ENCODE data around the gene NR2F1-AS1. TPM values are rescaled to one million over a fixed set of nuclear protein-coding genes. Genes with fewer than 3 reads are reported as not detected.

Gene NR2F1-AS1
- total and polyA plus RNA-seq, 3 donors from 2014 or later, result 15.6 to 24.8 (median 20.6) TPM

DNA sequence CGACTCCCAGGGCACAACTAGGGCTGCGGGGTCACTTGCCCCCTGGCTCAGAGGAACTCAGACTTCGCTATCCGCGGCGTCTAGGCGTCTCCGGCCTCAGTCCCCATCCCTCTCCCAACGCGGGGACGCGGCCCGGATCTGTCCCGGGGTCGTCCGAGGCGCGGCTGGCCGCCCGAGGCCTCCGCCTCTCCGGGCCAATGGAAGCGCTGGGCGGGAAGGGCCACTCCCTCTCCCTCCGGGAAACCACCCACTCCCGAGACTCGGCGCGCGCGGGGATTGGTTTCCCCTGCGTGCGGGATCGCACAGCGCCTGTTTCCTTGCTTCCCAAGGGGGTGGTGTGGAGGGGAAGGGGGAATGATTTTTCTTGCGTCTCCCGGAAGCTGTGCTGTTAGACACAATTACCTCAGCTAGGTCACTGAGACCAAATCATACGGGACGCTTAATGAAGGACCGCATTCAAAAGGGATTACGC, 40.3 kb upstream of the NR2F1-AS1 start:
- WGBS, 2 donors, result 2 to 18% methylated on average over 6 to 18 of the region's 41 CpGs
- intact Hi-C loops (cut with DNase I; ENCODE audit: low total_unique reads), result no loop called here
- no peak for TF ChIP-seq POLR2A (IDR thresholded peaks at IDR 0.05)
- TF ChIP-seq, protein P1, sequence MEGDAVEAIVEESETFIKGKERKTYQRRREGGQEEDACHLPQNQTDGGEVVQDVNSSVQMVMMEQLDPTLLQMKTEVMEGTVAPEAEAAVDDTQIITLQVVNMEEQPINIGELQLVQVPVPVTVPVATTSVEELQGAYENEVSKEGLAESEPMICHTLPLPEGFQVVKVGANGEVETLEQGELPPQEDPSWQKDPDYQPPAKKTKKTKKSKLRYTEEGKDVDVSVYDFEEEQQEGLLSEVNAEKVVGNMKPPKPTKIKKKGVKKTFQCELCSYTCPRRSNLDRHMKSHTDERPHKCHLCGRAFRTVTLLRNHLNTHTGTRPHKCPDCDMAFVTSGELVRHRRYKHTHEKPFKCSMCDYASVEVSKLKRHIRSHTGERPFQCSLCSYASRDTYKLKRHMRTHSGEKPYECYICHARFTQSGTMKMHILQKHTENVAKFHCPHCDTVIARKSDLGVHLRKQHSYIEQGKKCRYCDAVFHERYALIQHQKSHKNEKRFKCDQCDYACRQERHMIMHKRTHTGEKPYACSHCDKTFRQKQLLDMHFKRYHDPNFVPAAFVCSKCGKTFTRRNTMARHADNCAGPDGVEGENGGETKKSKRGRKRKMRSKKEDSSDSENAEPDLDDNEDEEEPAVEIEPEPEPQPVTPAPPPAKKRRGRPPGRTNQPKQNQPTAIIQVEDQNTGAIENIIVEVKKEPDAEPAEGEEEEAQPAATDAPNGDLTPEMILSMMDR (IDR thresholded peaks at IDR 0.05), result no peak
- no peaks in the 10 kb centered on the region for H3K4me1 ChIP-seq
- peak overlapping the region; percentile 29 to 80 for H3K27ac ChIP-seq
- H3K4me3 ChIP-seq, result peak overlapping the region; percentile 68 to 76
- no peaks in the 10 kb centered on the region for H3K36me3 ChIP-seq (ENCODE audit: low read depth, missing control alignments)
- DNase-seq, result peak; percentile 80
- no peaks in the 10 kb centered on the region for H3K27me3 ChIP-seq
- H3K9me3 ChIP-seq, result no peaks in the 10 kb centered on the region

DNA sequence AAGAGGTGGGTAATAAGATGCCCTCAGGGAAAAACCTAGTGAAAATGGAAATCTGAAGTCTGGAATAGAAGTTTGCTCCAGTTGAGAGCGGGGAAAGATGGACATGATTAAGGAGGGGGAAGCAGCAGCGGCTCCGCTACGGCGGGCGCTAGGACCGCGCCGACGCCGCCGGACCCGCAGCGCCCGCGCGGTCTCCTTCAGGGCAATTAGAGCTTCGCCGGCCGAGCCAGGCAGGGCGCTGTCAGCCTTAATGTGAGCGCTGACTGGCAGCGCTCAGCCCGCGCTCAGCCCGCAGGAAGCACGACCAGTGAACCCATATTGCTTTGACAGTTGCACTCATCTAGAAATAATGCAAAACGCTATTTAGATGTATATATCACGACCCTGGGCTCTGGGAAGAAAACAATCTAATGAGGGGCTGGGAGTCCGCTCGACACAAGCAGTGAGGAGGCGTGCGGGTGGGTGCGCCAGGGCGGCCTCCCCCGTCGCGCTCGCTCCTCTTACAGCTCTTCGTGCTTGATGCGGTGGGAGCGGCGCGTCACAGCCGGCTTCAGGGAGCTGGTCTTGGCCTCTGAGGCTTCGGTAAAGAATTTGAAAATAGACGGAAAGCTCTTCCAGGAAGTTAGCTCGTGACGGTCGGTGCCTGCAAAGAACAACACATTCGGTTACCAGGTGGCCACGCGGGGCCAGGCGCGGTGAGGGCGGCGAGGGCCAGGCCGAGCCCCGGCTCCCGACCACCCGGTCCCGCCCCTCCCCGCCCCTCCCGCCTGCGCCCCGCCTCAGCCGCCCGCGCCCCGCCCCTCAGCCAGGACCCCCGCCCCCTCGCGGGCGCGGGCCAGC, 39.7 kb upstream of the NR2F1-AS1 start:
- no peaks in the 10 kb centered on the region for H3K9me3 ChIP-seq
- peak overlapping the region; percentile 71 to 80 for H3K27ac ChIP-seq
- peak overlapping the region; percentile 68 to 76 for H3K4me3 ChIP-seq
- peak; percentile 87 for DNase-seq
- 1 to 2% methylated on average over 51 to 70 of the region's 75 CpGs for WGBS, 2 donors
- H3K4me1 ChIP-seq, result no peaks in the 10 kb centered on the region
- intact Hi-C loops (cut with DNase I; ENCODE audit: low total_unique reads), result no loop called here
- TF ChIP-seq, protein P1 (IDR thresholded peaks at IDR 0.05), result no peak
- no peaks in the 10 kb centered on the region for H3K27me3 ChIP-seq
- H3K36me3 ChIP-seq (ENCODE audit: low read depth, missing control alignments), result no peaks in the 10 kb centered on the region

DNA sequence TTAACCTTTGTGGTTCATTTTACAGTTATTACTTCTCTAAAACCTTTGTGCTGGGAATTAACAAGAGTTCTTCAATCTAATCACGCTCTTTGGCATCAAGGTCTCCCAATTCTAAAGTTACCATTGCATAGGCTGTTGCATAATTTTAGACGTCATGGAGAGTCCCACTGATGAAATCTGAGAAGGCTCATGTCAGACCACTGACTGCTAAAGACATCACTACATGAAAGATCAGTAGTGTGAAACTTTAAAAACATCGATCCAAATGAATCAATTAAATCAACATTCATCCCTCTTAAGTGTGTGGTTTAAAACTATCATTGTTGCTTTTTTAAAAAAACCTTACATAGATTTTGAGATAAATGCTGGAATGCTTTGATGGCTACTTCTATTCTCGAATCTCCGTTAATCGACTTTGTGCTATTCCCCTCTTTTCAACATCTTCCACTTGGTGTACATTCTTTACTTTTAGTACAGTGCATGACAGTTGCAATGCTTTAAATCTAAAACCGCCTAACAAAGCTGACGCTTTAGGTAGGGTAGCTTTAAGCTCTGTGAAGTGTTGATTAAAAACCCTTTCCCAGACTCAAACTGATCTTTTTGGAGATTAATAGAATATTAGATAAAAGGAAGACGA, 35.6 kb upstream of the NR2F1-AS1 start:
- Histone ChIP-seq H3K36me3 (ENCODE audit: low read depth, missing control alignments) (no peaks in the 10 kb centered on the region), H3K27ac (no peak overlapping the region), H3K27me3 (no peaks in the 10 kb centered on the region), H3K4me3 (no peak overlapping the region), H3K4me1 (no peaks in the 10 kb centered on the region), H3K9me3 (no peaks in the 10 kb centered on the region)
- 81 to 86% methylated on average over 9 of the region's 9 CpGs for WGBS, 2 donors
- TF ChIP-seq, protein P1 (IDR thresholded peaks at IDR 0.05), result no peak
- no peak for TF ChIP-seq POLR2A (IDR thresholded peaks at IDR 0.05)
- DNase-seq, result no peak
- intact Hi-C loops (cut with DNase I; ENCODE audit: low total_unique reads), result no loop called here

DNA sequence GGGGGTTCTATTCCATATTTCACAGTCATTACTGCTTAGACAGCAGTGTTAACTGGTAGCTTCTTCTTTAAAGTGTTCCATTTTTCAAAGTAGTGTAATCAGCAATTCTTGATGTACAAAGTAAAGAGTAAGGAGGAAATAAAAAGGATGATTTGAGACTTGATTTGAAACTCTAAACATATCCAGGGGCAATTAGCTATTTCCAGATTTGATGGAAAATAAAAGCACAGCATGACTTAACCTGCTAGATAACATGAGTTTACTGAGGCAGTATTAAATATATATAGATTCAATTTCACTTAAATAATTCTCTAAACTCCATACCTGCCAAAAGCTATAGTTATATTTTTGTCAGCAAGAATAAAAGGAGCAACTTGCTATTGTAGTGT, 31.8 kb upstream of the NR2F1-AS1 start:
- peaks cover 3% of the 10 kb centered on the region for H3K27me3 ChIP-seq
- H3K4me3 ChIP-seq, result no peak overlapping the region
- H3K4me1 ChIP-seq, result no peaks in the 10 kb centered on the region
- no peaks in the 10 kb centered on the region for H3K9me3 ChIP-seq
- TF ChIP-seq, protein P1 (IDR thresholded peaks at IDR 0.05), result no peak
- no peak for TF ChIP-seq POLR2A (IDR thresholded peaks at IDR 0.05)
- no peak overlapping the region for H3K27ac ChIP-seq
- no peaks in the 10 kb centered on the region for H3K36me3 ChIP-seq (ENCODE audit: low read depth, missing control alignments)
- DNase-seq, result no peak
- intact Hi-C loops (cut with DNase I; ENCODE audit: low total_unique reads), result no loop called here
